ENCODE data around the gene TTC21A.

GRCh38 chr3:39180183-39180545 lies 72.7 kb downstream of the TTC21A start:
- TF ChIP-seq, protein P1, sequence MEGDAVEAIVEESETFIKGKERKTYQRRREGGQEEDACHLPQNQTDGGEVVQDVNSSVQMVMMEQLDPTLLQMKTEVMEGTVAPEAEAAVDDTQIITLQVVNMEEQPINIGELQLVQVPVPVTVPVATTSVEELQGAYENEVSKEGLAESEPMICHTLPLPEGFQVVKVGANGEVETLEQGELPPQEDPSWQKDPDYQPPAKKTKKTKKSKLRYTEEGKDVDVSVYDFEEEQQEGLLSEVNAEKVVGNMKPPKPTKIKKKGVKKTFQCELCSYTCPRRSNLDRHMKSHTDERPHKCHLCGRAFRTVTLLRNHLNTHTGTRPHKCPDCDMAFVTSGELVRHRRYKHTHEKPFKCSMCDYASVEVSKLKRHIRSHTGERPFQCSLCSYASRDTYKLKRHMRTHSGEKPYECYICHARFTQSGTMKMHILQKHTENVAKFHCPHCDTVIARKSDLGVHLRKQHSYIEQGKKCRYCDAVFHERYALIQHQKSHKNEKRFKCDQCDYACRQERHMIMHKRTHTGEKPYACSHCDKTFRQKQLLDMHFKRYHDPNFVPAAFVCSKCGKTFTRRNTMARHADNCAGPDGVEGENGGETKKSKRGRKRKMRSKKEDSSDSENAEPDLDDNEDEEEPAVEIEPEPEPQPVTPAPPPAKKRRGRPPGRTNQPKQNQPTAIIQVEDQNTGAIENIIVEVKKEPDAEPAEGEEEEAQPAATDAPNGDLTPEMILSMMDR (IDR thresholded peaks at IDR 0.05): no peak
- no peak for TF ChIP-seq POLR2A (IDR thresholded peaks at IDR 0.05)
